H1 (cell line): Measurements from ENCODE around the gene CASZ1. TPM values are rescaled to one million over a fixed set of nuclear protein-coding genes. Genes with fewer than 3 reads are reported as not detected.

Experiments
- CTCF ChIA-PET: fragments of 300-600 bp; sonication (Branson Sonifier 250); formaldehyde crosslinking; loops from one replicate; lab custom pipeline; 2021; ENCODE audit not compliant: partially characterized antibody; lab: Charles Lee
- POLR2A ChIA-PET: fragments of 300-600 bp; sonication (Branson Sonifier 250); formaldehyde crosslinking; loops from one replicate; lab custom pipeline; 2021; ENCODE audit warnings: inconsistent platforms; ENCODE audit not compliant: partially characterized antibody; lab: Charles Lee
- DNase-seq, 2 experiments: peaks; one replicate each; pipeline versions ENCODE4 v3.0.0 to v3.0.0-alpha.2; 2010 to 2022; ENCODE audit warnings: low spot score in 2 of 2, low read depth in 1 of 2, mixed read lengths in 1 of 2
- FAIRE-seq: peaks from 2 replicates; lab custom pipeline; 2011; peaks lifted over from hg19 to GRCh38; lab: Jason Lieb, UNC
- H2AFZ ChIP-seq: 2 replicates; pipeline ENCODE4 v1.8.1; 2012; ENCODE audit warnings: low read length, inconsistent platforms
- H2AK5ac ChIP-seq: 2 replicates; pipeline ENCODE4 v1.6.1; 2013; ENCODE audit warnings: low read depth, low read length
- H2BK120ac ChIP-seq: replicated peaks from 2 replicates; pipeline ENCODE3; 2013; ENCODE audit warnings: low read depth, low read length, inconsistent platforms
- H2BK12ac ChIP-seq: 2 replicates; pipeline ENCODE4 v1.6.1; 2013; ENCODE audit warnings: low read depth, low read length
- H2BK15ac ChIP-seq: 2 replicates; pipeline ENCODE4 v1.6.1; 2013; ENCODE audit warnings: low read length
- H2BK20ac ChIP-seq: 2 replicates; pipeline ENCODE4 v1.6.1; 2013; ENCODE audit warnings: low read length
- H2BK5ac ChIP-seq: 2 replicates; pipeline ENCODE4 v1.6.1; 2013; ENCODE audit warnings: low read depth, low read length
- H3K14ac ChIP-seq: 2 replicates; pipeline ENCODE4 v1.6.1; 2013; ENCODE audit warnings: inconsistent platforms; ENCODE audit not compliant: insufficient read length
- H3K18ac ChIP-seq: 2 replicates; pipeline ENCODE4 v1.6.1; 2013; ENCODE audit warnings: low read length; ENCODE audit errors: extremely low read depth
- H3K23ac ChIP-seq: 2 replicates; pipeline ENCODE4 v1.6.1; 2013; ENCODE audit warnings: inconsistent platforms; ENCODE audit not compliant: insufficient read length
- H3K23me2 ChIP-seq: 2 replicates; pipeline ENCODE4 v1.6.1; 2013; ENCODE audit warnings: low read depth, low read length
- H3K27ac ChIP-seq: 2 replicates; pipeline ENCODE4 v1.6.1; 2011; ENCODE audit warnings: low read depth, low read length, inconsistent platforms
- H3K27me3 ChIP-seq, 4 experiments: replicated peaks in 1 of 4; 1 replicate in 1 of 4; 2 replicates in 3 of 4; pipeline versions ENCODE4 v1.6.1 to v1.8.1; 2011 to 2013; ENCODE audit warnings: low read length in 3 of 4, mild to moderate bottlenecking in 3 of 4, inconsistent platforms in 2 of 4, mixed read lengths in 2 of 4, moderate library complexity in 1 of 4; ENCODE audit not compliant: control insufficient read depth in 3 of 4, insufficient read depth in 3 of 4; ENCODE audit errors: extremely low read depth in 1 of 4
- H3K36me3 ChIP-seq, 4 experiments: 2 replicates each; pipeline versions ENCODE4 v1.6.1 to v1.8.1; 2011 to 2013; ENCODE audit warnings: mild to moderate bottlenecking in 4 of 4, low read length in 3 of 4, moderate library complexity in 2 of 4, control low read depth in 1 of 4, inconsistent platforms in 1 of 4; ENCODE audit not compliant: insufficient read depth in 4 of 4, control insufficient read depth in 2 of 4
- H3K4ac ChIP-seq: replicated peaks from 2 replicates; pipeline ENCODE3; 2013; ENCODE audit warnings: low read length, low read depth, mixed read lengths, inconsistent platforms; ENCODE audit not compliant: insufficient read length
- H3K4me1 ChIP-seq, 4 experiments: replicated peaks in 1 of 4; 1 replicate in 1 of 4; 2 replicates in 3 of 4; pipeline versions ENCODE4 v1.6.1 to v1.8.1; 2011 to 2013; ENCODE audit warnings: low read length in 3 of 4, inconsistent platforms in 2 of 4, mixed read lengths in 1 of 4; ENCODE audit not compliant: insufficient read depth in 4 of 4, control insufficient read depth in 3 of 4
- H3K4me2 ChIP-seq, 2 experiments: 2 replicates each; pipeline versions ENCODE4 v1.6.1 to v1.8.1; 2011 to 2013; ENCODE audit warnings: low read depth in 2 of 2, low read length in 2 of 2, control low read depth in 1 of 2, inconsistent platforms in 1 of 2, mild to moderate bottlenecking in 1 of 2; ENCODE audit not compliant: insufficient read depth in 1 of 2
- H3K4me3 ChIP-seq, 4 experiments: fragments of 200-600, 300-600 bp in 1 of 4; sonication (generic), shearing (Covaris generic), sonication (Bioruptor Twin) in 1 of 4; 2 replicates each; pipeline versions ENCODE4 v1.5.1 to v1.8.1; 2011 to 2016; ENCODE audit warnings: low read length in 4 of 4, low read depth in 3 of 4, control low read depth in 2 of 4, inconsistent platforms in 2 of 4, mild to moderate bottlenecking in 2 of 4, mixed read lengths in 1 of 4, moderate library complexity in 1 of 4; ENCODE audit not compliant: insufficient read depth in 2 of 4; ENCODE audit errors: extremely low read depth in 1 of 4
- H3K56ac ChIP-seq: replicated peaks from 2 replicates; pipeline ENCODE3; 2013; ENCODE audit warnings: low read depth, mild to moderate bottlenecking, mixed read lengths, low read length, inconsistent platforms; ENCODE audit not compliant: insufficient read length
- H3K79me1 ChIP-seq: 2 replicates; pipeline ENCODE4 v1.6.1; 2013; ENCODE audit warnings: low read depth, low read length, control low read depth
- H3K79me2 ChIP-seq, 2 experiments: 2 replicates each; pipeline versions ENCODE4 v1.6.1 to v1.8.1; 2012 to 2013; ENCODE audit warnings: low read length in 2 of 2, mild to moderate bottlenecking in 2 of 2, inconsistent platforms in 1 of 2; ENCODE audit not compliant: insufficient read depth in 2 of 2, control insufficient read depth in 1 of 2
- H3K9ac ChIP-seq, 4 experiments: replicated peaks in 1 of 4; 1 replicate in 1 of 4; 2 replicates in 3 of 4; pipeline versions ENCODE4 v1.6.1 to v1.8.1; 2011 to 2013; ENCODE audit warnings: low read depth in 3 of 4, low read length in 3 of 4, control low read depth in 2 of 4, mild to moderate bottlenecking in 2 of 4, moderate library complexity in 2 of 4, inconsistent platforms in 1 of 4; ENCODE audit errors: extremely low read depth in 1 of 4
- H3K9me3 ChIP-seq, 2 experiments: 2 replicates each; pipeline versions ENCODE4 v1.6.1 to v1.8.1; 2012 to 2013; ENCODE audit warnings: mild to moderate bottlenecking in 2 of 2, moderate library complexity in 2 of 2, control low read depth in 1 of 2, inconsistent platforms in 1 of 2, low read depth in 1 of 2, low read length in 1 of 2, mixed read lengths in 1 of 2; ENCODE audit not compliant: insufficient read depth in 2 of 2
- H4K20me1 ChIP-seq, 2 experiments: replicated peaks in 1 of 2; 2 replicates each; pipeline versions ENCODE3 to v1.8.1; 2011 to 2013; ENCODE audit warnings: inconsistent platforms in 2 of 2, low read length in 2 of 2, mild to moderate bottlenecking in 1 of 2; ENCODE audit not compliant: insufficient read depth in 2 of 2, control insufficient read depth in 1 of 2
- H4K5ac ChIP-seq: 2 replicates; pipeline ENCODE4 v1.6.1; 2013; ENCODE audit warnings: low read length, low read depth, mixed read lengths, inconsistent platforms; ENCODE audit not compliant: insufficient read length
- H4K8ac ChIP-seq: 2 replicates; pipeline ENCODE4 v1.8.0; 2013; ENCODE audit warnings: mild to moderate bottlenecking, moderate library complexity, low read length, inconsistent platforms; ENCODE audit not compliant: insufficient read depth; ENCODE audit errors: extremely low read depth
- H4K91ac ChIP-seq: replicated peaks from 2 replicates; pipeline ENCODE3; 2013; ENCODE audit warnings: low read length, mixed read lengths, inconsistent platforms; ENCODE audit not compliant: insufficient read length
- BACH1 ChIP-seq: IDR thresholded peaks from 2 replicates; pipeline ENCODE4 v1.6.1; 2012; ENCODE audit warnings: low read length, improper control_type of control experiment
- FOSL1 ChIP-seq: IDR thresholded peaks from 2 replicates; pipeline ENCODE4 v1.6.1; 2011; ENCODE audit warnings: mild to moderate bottlenecking, low read depth, low read length, moderate library complexity; ENCODE audit not compliant: insufficient read depth
- GTF2F1 ChIP-seq: IDR thresholded peaks from 2 replicates; pipeline ENCODE4 v1.6.1; 2012; ENCODE audit warnings: low read depth, low read length, improper control_type of control experiment, borderline replicate concordance
- HDAC6 ChIP-seq: IDR thresholded peaks from one replicate; pipeline ENCODE4 v1.7.1; 2012; ENCODE audit warnings: low read depth, mild to moderate bottlenecking, inconsistent platforms, low read length, moderate library complexity
- POLR2AphosphoS5 ChIP-seq: IDR thresholded peaks from 2 replicates; pipeline ENCODE4 v1.6.1; 2011; ENCODE audit warnings: low read depth, low read length
- RAD21 ChIP-seq, 2 experiments: IDR thresholded peaks in 1 of 2; conservative IDR thresholded peaks in 1 of 2; 2 replicates each; pipeline ENCODE4 v1.6.1; 2011; ENCODE audit warnings: low read depth in 2 of 2, low read length in 2 of 2, improper control_type of control experiment in 1 of 2, inconsistent platforms in 1 of 2, mild to moderate bottlenecking in 1 of 2, moderate library complexity in 1 of 2
- SIX5 ChIP-seq: IDR thresholded peaks from 2 replicates; pipeline ENCODE4 v1.6.1; 2011; ENCODE audit warnings: mild to moderate bottlenecking, low read depth, low read length
- TAF1 ChIP-seq: IDR thresholded peaks from 2 replicates; pipeline ENCODE4 v1.6.1; 2011; ENCODE audit warnings: mild to moderate bottlenecking, low read depth, low read length
- TBP ChIP-seq: IDR thresholded peaks from 2 replicates; pipeline ENCODE4 v1.6.1; 2011; ENCODE audit warnings: low read depth, low read length, improper control_type of control experiment
- TCF12 ChIP-seq: IDR thresholded peaks from 2 replicates; pipeline ENCODE4 v1.6.1; 2011; ENCODE audit warnings: low read depth, mild to moderate bottlenecking, low read length
- USF2 ChIP-seq: IDR thresholded peaks from 2 replicates; pipeline ENCODE4 v1.6.1; 2011; ENCODE audit warnings: low read length, improper control_type of control experiment
- WGBS, 2 experiments: shearing (Covaris generic) in 1 of 2; methylation state at CpG; one replicate each; pipeline versions ENCODE4 v1.1.6 to v1.1.7; 2013 to 2015; ENCODE audit warnings: low lambda C conversion rate in 2 of 2, mixed read lengths in 2 of 2, inconsistent platforms in 1 of 2, low coverage in 1 of 2, missing lambda C conversion rate in 1 of 2; ENCODE audit not compliant: insufficient replicate concordance in 2 of 2, insufficient coverage in 1 of 2, insufficient read length in 1 of 2; ENCODE audit errors: extremely low coverage in 1 of 2, missing lambda C conversion rate in 1 of 2; 5-methylcytosine and 5-hydroxymethylcytosine counted together
- polyA plus RNA-seq, 7 experiments: library from polyadenylated mRNA; depleted of rRNA in 3 of 7; stranded (reverse) in 5 of 7; unstranded in 2 of 7; fragments of >200 nt in 5 of 7; fragments of 200-250 nt in 2 of 7; gene quantifications; 1 replicate in 5 of 7; 2 replicates in 1 of 7; 4 replicates in 1 of 7; pipeline versions ENCODE4 v1.2.1 to v1.2.3, GENCODE V29; 2011 to 2013; ENCODE audit warnings: missing spikeins in 2 of 7, mixed read lengths in 2 of 7
- total RNA-seq: library from RNA; stranded (reverse); fragmentation: NEBNext Ultra II Directional; extraction: Animal tissue kit (Norgen Biotek cat#: 25700); gene quantifications from 2 replicates; pipeline ENCODE4 v1.2.1, GENCODE V29; 2021

CASZ1 gene
- total and polyA plus RNA-seq, 2 of the 8 experiments (the other 6 are each of a cell fraction or from before 2014, with no cell fraction given), result 4.4 to 7.7 TPM

- H3K56ac ChIP-seq, result no peak overlapping the region
- H3K9ac ChIP-seq, result no peak overlapping the region
- no peak overlapping the region for H3K4me3 ChIP-seq
- FAIRE-seq (no peak), DNase-seq (no peak)
- no peaks in the 10 kb centered on the region for H3K79me2 ChIP-seq
- no peak overlapping the region for H3K23ac ChIP-seq
- 0 out of 2 replicates have a peak overlapping the region, but pooled peaks have one; percentile 39 for H2BK12ac ChIP-seq
- no peak overlapping the region for H2BK120ac ChIP-seq
- no peak overlapping the region; the same call in 1 of the 2 replicates for H3K18ac ChIP-seq
- ChIA-PET POLR2A (interaction anchor here (2.8 kb wide), 1 partner anchor 10 kb away, joined by 9 read pairs; no protein-coding TSS in a partner anchor), CTCF (interaction anchor here (0.6 to 1.2 kb wide), 3 partner anchors 85 to 126 kb away, joined by 3 read pairs; no protein-coding TSS in a partner anchor)
- H4K8ac ChIP-seq, result 0 out of 2 replicates have a peak overlapping the region, but pooled peaks have one; percentile 28
- no peak overlapping the region; the same call in 1 of the 2 replicates for H2BK15ac ChIP-seq
- H3K27me3 ChIP-seq, result no peaks in the 10 kb centered on the region; a peak in 2 of 7 replicates
- no peak overlapping the region for H3K4ac ChIP-seq
- H3K23me2 ChIP-seq, result peaks cover 6% of the 10 kb centered on the region; the same call in 1 of the 2 replicates
- H2AFZ ChIP-seq, result no peak overlapping the region
- H2AK5ac ChIP-seq, result no peak overlapping the region; the same call in 1 of the 2 replicates
- H3K4me1 ChIP-seq, result peaks cover 0 to 24% (median 11%) of the 10 kb centered on the region in 4 experiments; a peak in 6 of 7 replicates
- no peak overlapping the region for H3K4me2 ChIP-seq
- no peak overlapping the region for H2BK5ac ChIP-seq
- H3K9me3 ChIP-seq, result no peaks in the 10 kb centered on the region
- H4K5ac ChIP-seq, result no peak overlapping the region
- 0 out of 2 replicates have a peak overlapping the region, but pooled peaks have one; percentile 32 for H2BK20ac ChIP-seq
- H4K20me1 ChIP-seq, result peaks cover 0 to 2% of the 10 kb centered on the region in 2 experiments
- WGBS, 2 experiments, result 79% methylated on average over 20 of the region's 22 CpGs; no CpG with 5 or more reads in 1 of the 2 experiments
- H3K79me1 ChIP-seq, result no peaks in the 10 kb centered on the region
- H3K14ac ChIP-seq, result no peak overlapping the region
- no peaks in the 10 kb centered on the region for H3K36me3 ChIP-seq
- no peak overlapping the region for H3K27ac ChIP-seq
- no peak overlapping the region for H4K91ac ChIP-seq
- TF ChIP-seq SIX5 (no peak), RAD21 (IDR thresholded peaks at IDR 0.05 in 1 of 2, conservative IDR thresholded peaks at IDR 0.05 in 1 of 2; ENCODE audit: low read depth in 2 of 2, low read length in 2 of 2) (no peak), GTF2F1 (no peak), POLR2AphosphoS5 (no peak), BACH1 (no peak), HDAC6 (no peak), USF2 (no peak), TBP (no peak), TAF1 (no peak), TCF12 (no peak), FOSL1 (no peak)
Observed at GRCh38 chr1:10714337-10715114, 81.9 kb downstream of the CASZ1 start.
